ENCODE measurements around the gene HTT.
A peak's percentile ranks its signal among the peaks of the same experiment; 100 is the strongest.

HTT gene

GRCh38 chr4:3074078-3074845 is at the start of gene HTT, which contains the start of gene HTT-AS:
HTT (plus strand) TSS chr4:3074681; CDS start chr4:3074826, 145 bp downstream.
HTT-AS (minus strand) TSS chr4:3074538.
- peak; percentile 57 for DNase-seq

DNA sequence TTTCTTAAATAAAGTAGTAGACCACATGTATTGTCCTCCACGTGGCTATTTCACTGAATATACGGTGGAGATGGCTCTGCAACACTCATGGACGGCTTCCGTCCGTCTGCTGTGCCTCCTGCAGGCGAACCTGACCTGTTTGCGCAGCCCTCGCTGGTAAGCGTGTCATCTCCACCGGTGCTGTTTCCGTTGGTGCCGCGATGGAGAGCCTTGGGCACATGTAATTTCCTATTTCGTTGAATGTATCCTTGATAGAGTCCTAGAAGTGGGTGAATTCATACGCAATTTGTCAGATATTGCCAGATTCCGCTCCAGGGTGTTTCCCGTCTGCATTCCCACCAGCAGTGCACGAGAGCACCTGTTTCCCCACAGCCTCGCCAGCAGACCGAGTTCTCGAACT is 48.6 kb upstream of the HTT start:
- DNase-seq = no peak

DNA sequence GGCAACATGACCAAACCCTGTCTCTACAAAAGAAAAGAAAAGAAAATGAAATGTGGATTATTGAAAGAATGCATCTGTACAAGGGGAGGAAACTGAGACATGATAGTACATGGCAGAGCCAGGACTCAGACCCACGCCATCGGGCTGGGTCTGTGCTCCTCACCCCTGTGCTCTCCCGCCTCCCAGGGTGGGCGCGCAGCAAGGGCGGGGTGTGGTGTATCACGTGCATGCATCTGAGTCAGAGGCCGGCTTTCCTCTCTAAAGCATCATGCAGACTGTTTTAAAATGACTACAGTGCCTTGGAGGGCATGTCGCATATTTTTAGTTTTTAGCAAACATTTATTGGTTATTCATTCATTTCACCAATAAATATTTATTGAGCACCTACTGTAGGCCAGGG is 47.9 kb upstream of the HTT start:
- DNase-seq = no peak

GRCh38 chr4:3029464-3029863 is 45.0 kb upstream of the HTT start:
- no peak for DNase-seq

DNA sequence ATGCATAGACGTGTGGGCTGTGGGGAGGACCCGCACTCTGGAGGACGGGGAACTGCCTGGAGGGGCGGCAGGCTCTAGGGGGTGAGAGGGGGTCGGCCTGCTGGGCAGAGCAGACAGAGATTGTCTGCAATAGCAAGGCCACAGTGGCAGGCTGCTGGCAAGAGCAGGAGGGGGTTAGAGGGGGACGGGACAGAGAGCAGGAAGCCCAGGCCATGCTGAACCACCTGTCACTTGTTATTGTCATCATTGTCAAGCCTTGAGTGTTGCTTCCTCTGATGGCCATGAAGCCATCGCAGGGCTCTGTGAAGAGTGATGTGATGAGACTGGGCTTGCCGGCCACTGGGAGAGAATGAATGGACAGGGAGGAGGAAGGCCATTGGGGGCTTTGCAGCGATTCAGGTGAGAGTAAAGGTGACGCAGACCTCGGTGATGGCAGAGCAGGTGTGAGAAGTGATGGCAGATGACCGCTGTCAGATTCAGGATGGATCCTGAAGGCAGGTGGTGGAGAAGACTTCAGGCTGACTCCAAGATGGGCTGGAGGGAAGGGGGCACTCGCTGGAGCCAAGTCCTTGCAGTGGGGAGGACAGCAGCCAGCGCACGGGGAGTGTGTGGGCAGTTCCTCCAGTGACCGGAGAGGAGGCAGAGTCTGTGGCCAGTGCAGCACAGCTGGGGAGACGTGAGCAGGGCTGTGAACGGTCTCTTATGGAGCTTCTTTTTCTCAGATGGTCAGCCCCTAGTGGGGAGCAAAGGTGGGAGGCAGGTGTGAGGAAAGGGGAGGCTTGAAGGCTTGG is 43.7 kb upstream of the HTT start:
- DNase-seq = no peak

DNA sequence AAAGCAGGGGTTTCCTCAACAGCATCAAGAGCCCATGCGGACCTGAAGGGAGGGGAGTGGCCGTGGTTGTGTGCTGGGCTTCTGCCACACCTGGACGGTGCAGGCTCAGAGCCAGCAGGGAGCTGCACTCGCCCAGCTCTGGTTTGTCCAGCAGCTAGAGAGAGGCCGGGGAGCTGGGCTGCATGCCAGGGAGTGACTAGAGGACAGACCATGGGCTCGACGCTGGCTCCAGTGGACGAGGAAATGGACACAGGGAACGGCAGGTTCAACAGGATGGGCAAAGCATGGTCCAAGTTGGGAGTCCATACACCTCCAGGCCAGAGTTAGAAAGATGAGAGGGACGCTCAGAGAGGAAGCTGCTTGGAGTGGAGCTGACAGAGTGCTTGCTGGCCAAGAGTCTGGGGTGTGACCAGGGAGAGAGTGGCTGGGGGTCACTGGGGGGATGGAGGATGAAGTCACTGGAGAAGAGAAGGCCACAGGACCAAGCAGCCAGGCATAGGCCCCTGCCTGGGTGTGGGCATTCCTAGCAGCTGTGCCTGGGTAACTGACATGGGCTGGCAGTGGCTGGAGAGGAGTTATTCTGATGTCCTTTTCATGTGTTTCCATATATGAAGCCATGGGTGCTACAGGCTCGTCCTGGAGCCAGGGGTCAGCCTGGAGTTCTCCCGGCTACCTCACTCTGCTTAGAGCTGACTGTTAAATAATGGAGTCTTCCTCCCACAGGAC is 43.0 kb upstream of the HTT start:
- no peak for DNase-seq

- DNase-seq = no peak
Observed at GRCh38 chr4:3034231-3034630, 40.2 kb upstream of the HTT start.

GRCh38 chr4:3035249-3035648 is 39.2 kb upstream of the HTT start:
- no peak for DNase-seq

- DNase-seq = no peak
Observed at GRCh38 chr4:3035674-3036073, 38.8 kb upstream of the HTT start.

DNA sequence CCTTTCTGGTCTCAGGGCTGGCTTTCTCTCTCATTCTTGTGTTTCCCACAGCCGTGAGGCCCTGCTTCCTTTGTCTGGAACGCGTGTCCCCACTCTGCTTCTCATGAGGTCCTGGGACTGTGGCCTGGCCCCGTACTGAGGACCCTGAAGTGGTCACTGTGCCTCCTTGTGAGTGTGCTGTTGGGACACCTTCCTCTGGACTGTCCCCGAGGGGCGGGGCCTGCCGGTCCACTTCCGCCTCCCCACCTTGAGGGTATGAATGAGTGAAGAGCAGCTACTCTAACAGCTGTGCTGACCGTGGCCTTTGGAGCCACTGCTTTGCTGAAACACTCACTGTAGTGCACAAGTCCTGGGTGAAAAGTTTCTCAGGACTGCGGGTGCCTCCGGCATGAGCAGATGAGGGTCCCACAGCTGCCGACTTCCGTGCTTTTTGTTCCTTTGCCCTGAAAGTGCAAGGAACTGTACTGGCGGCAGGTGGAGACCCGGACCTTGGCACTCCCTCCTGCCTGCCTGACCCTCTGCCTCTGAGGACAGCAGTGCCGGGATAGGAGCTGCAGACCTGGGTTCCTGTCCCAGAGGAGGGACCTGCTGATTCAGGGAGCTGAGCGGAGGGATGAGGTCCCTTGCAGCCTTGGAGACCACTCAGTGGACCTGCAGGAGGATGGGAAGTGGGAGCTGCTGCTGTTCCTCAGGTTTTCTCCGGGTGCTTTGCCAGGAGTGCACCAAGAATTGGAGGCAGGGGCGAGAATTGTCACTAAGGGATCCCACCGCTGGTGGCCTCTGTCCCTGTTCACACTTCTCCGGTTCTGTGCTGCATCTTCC is 38.1 kb upstream of the HTT start:
- DNase-seq = no peak

GRCh38 chr4:3037957-3038461 is 36.5 kb upstream of the HTT start:
- DNase-seq = no peak

DNA sequence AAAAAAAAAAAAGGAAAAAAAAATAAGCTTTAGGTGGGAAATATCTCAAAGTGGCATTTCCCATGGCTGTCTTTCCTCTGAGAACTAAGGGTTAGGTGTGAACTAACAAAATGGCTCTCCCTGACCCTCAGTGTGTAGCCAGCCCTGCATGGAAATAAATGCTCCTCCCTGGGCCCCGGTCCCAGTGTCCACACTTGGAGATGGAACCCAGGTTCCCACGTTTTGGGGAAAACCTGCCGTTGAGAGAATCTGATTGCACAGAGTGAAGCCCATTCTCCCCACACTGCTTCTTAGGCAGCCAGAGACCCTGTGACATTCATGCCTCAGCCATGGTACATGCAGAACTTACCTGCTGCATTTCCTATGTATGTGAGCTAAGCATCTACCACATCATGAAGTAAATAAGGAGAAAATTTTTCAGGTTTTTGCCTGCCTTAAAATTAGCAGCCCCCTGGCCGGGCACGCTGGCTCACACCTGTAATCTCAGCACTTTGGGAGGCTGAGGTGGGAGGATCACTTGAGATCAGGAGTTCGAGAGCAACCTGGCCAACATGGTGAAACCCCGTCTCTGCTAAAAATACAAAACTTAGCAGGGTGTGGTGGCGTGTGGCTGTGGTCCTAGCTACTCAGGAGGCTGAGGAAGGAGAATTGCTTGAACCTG is 34.6 kb upstream of the HTT start:
- no peak for DNase-seq

DNA sequence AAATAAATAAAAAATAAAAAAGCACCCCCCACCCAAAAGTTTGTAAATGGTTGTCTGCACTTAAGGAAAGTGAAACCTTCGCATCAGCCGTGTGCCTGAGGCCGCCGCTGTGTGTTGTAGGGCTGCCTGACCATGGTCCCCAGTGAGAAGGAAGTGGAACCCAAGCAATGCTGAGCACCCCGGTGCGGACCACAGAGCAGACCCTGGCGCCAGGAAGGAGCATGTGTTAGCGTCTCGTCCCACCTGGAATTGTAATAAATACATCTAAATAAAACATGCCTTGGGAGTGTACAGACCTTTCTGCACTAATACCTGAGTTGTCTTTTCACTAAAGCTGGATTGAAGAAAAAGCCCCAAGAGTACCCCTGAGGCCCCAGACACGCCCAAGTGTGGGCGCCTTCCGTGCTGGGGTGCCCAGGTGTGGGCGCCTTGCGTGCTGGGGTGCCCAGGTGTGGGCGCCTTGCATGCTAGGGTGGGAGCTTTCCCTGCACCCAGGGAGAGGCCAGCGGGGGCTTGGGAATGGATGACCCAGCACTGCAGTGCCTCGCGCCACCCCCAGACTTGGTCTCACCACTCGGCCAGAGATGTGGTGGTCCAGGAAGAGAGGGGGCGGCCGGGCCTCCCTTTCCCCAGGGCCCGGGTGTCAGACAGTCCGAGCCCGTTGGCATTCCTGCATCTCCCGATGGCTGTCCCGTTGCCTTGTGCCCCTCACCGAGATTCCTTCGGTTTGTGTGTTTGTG is 33.9 kb upstream of the HTT start:
- no peak for DNase-seq

- peak; percentile 13 for DNase-seq
Observed at GRCh38 chr4:3041192-3042142, 33.0 kb upstream of the HTT start.

DNA sequence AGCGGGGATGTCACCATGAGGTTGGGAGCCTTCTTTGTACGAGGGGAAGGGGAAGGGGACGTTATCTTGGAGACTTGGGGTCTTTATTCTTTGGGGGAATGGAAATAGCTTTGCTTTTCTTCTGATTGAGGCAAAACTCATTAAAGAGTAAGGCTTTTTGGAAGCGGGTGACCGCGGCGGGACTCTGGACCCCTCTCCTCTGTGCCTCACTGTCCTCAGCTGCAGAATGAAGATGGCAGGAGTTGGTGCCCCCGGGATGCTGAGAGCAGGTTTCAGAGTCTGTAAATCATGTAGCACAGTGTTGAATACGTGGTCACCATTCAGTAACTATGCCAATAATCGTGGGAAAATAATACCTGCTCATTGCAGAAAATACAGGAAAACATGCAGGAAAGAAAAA is 32.3 kb upstream of the HTT start:
- no peak for DNase-seq

DNA sequence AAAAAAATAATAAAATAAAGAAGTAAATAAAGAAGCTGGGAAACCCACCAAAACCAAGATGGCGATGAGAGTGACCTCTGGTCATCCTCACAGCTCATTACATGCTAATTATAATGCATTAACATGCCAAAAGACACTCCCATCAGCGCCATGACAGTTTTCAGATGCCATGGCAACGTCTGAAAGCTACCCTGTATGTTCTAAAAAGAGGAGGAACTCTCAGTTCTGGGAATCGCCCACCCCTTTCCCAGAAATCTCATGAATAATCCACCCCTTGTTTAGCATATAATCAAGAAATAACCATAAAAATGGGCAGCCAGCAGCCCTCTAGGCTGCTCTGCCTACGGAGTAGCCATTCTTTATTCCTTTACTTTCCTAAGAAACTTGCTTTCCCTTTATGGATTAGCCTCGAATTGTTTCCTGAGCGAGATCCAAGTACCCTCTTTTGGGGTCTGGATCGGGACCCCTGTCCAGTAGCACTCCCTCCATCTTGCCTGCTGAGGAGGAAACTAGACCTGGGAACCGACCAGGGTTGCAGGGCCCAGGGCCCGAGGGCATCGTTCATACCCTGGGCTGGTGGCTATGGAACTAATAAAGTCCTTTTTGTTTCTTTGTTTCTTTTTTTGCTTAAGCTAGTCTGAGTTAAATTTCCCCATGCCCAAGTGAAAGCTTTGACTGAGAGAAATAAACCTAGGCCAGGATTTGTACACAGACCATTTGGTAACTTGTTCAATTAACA is 31.0 kb upstream of the HTT start:
- DNase-seq = no peak

DNA sequence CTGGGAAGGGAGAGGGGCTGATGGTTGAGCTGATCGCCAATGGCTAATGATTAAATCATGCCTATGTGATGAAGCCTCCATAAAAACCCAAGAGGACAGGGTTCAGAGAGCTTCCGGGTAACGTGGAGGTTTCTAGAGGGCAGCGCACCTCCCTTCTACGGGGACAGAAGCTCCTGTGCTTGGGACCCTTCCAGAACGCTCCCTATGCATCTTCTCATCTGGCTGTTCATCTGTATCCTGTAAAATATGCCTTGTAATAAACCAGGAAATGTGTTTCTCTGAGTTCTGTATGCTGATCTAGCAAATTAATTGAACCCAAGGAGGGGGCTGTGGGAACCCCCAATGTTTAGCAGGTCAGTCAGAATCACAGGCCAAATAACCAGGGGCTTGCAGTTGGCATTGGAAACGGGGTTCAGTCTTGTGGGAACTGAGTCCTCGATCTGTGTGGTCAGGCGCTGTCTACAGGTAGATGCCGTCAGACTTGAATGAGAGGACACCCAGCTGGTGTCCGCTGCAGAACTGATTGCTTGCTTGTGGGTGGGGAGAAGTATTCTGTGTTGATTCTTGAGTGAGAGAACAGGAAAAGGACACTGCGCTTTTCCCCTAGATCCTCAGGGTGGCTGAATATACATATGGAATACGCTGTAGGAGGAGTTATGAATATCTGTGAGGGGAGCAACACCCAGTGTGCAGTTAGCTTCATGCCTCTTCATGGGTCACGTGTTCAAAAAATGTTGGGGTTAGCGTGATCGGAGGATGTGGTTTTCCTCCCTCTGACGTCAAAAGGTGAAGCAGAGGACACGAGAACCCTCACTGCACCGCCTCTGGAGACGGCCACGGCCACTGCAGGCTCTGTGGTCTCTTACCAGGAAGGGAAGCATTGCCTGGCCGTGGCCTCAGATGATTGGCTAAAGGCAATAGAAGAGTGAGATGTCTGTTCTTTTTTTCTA is 29.3 kb upstream of the HTT start:
- no peak for DNase-seq

DNA sequence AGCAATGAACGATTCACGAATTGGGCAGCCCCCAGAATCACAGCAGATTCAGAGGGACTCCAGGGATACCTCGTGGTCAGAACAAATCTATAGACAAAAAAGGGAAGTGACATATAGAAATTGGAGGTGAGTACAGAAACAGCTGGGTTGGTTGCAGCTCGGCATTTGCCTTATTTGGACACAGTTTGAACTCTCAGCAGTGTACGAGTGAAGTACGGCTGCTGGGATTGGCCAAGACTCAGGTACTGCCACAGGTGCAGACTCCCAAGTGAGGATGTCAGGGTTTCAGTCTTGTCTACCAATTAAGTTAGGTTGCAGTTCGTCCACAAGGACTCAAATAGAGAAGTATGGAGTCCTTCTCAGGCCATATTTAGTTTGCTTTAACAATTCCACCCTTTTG is 28.3 kb upstream of the HTT start:
- no peak for DNase-seq
